ENCODE data around the gene OR2H1.
"Not testable (repeated sequence)": the region's sequence is repeated elsewhere in the genome, so short reads cannot be mapped to it uniquely, and the experiment has no call there.

The OR2H1 gene

GRCh38 chr6:29456971-29457370 lies at the start of gene OR2H1, which contains the start of gene OR11A1:
OR2H1 (plus strand) TSS chr6:29457155; CDS start chr6:29461770, 4,615 bp downstream.
OR11A1 (minus strand) TSS chr6:29457071; CDS start chr6:29427641, 29,430 bp downstream.
- no peak for FAIRE-seq

- FAIRE-seq = no peak
Measured at GRCh38 chr6:29414588-29414987, 42.4 kb upstream of the OR2H1 start, which contains the start of gene OR12D1. OR12D1 (plus strand) TSS chr6:29414928.

- no peak for FAIRE-seq
Measured at GRCh38 chr6:29419516-29419915, 37.4 kb upstream of the OR2H1 start.

GRCh38 chr6:29424168-29424567 lies 32.8 kb upstream of the OR2H1 start:
- FAIRE-seq = no peak

- FAIRE-seq = no peak
Measured at GRCh38 chr6:29424575-29424974, 32.4 kb upstream of the OR2H1 start.

GRCh38 chr6:29425075-29425474 lies 31.9 kb upstream of the OR2H1 start:
- no peak for FAIRE-seq

- FAIRE-seq = no peak
Measured at GRCh38 chr6:29426654-29427053, 30.3 kb upstream of the OR2H1 start.

GRCh38 chr6:29436730-29437129 lies 20.2 kb upstream of the OR2H1 start:
- not testable (repeated sequence) for FAIRE-seq

GRCh38 chr6:29439006-29439405 lies 17.9 kb upstream of the OR2H1 start, which contains the start of gene OR10C1:
OR10C1 (plus strand) TSS chr6:29439306; CDS start chr6:29440016, 710 bp downstream.
- no peak for FAIRE-seq

GRCh38 chr6:29442719-29443118 lies 14.2 kb upstream of the OR2H1 start:
- no peak for FAIRE-seq

GRCh38 chr6:29444031-29444430 lies 12.9 kb upstream of the OR2H1 start:
- not testable (repeated sequence) for FAIRE-seq

GRCh38 chr6:29447670-29448069 lies 9.3 kb upstream of the OR2H1 start:
- no peak for FAIRE-seq

GRCh38 chr6:29451471-29452193 lies 5.3 kb upstream of the OR2H1 start:
- no peak for FAIRE-seq

GRCh38 chr6:29461021-29461814 lies 4.3 kb downstream of the OR2H1 start:
- FAIRE-seq = no peak

GRCh38 chr6:29462022-29462421 lies 5.1 kb downstream of the OR2H1 start:
- FAIRE-seq = no peak

- FAIRE-seq = no peak
Measured at GRCh38 chr6:29465279-29465678, 8.3 kb downstream of the OR2H1 start.

GRCh38 chr6:29465801-29466200 lies 8.8 kb downstream of the OR2H1 start:
- FAIRE-seq = no peak

GRCh38 chr6:29466241-29466640 lies 9.3 kb downstream of the OR2H1 start:
- no peak for FAIRE-seq

GRCh38 chr6:29474996-29475395 lies 18.0 kb downstream of the OR2H1 start:
- no peak for FAIRE-seq

- no peak for FAIRE-seq
Measured at GRCh38 chr6:29477923-29478450, 21.0 kb downstream of the OR2H1 start.

- no peak for FAIRE-seq
Measured at GRCh38 chr6:29478740-29479139, 21.8 kb downstream of the OR2H1 start.

GRCh38 chr6:29479560-29479959 lies 22.6 kb downstream of the OR2H1 start:
- no peak for FAIRE-seq

- FAIRE-seq = no peak
Measured at GRCh38 chr6:29483186-29483585, 26.2 kb downstream of the OR2H1 start.

GRCh38 chr6:29483735-29484134 lies 26.8 kb downstream of the OR2H1 start:
- no peak for FAIRE-seq
